Measurements from ENCODE around the gene ATP2B1. TPM values are rescaled to one million over a fixed set of nuclear protein-coding genes. Genes with fewer than 3 reads are reported as not detected.

ATP2B1 gene
- total RNA-seq, 2 donors from 2014 or later, result 14.9 to 18.5 TPM

DNA sequence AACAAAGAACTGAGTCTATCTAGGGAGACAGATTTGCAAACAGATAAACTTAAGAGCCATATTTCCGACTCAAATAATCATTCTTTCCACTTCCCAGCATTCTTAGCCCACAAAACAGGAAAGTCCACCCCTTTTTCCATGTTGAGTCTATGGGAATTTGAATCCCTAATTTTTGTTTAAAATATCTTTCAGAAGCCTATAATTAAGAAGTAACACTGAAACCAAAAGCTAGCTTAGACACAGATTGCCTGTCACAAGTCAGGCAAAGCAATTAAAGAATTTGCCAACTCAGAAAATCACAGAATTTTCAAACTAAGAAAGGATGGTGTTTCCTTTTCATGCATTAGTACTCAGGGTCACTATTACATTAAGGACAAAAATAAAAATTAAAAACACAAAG lies 17.0 kb downstream of the ATP2B1 start:
- no peaks in the 10 kb centered on the region for H3K36me3 ChIP-seq
- no peaks in the 10 kb centered on the region for H3K27me3 ChIP-seq
- no peaks in the 10 kb centered on the region for H3K9me3 ChIP-seq
- H3K4me3 ChIP-seq, result no peak overlapping the region
- peaks cover 0 to 13% of the 10 kb centered on the region in 2 donors for H3K4me1 ChIP-seq
- no peak overlapping the region for H3K27ac ChIP-seq
- no peak for DNase-seq (ENCODE audit: low spot score)
- TF ChIP-seq, protein P1, sequence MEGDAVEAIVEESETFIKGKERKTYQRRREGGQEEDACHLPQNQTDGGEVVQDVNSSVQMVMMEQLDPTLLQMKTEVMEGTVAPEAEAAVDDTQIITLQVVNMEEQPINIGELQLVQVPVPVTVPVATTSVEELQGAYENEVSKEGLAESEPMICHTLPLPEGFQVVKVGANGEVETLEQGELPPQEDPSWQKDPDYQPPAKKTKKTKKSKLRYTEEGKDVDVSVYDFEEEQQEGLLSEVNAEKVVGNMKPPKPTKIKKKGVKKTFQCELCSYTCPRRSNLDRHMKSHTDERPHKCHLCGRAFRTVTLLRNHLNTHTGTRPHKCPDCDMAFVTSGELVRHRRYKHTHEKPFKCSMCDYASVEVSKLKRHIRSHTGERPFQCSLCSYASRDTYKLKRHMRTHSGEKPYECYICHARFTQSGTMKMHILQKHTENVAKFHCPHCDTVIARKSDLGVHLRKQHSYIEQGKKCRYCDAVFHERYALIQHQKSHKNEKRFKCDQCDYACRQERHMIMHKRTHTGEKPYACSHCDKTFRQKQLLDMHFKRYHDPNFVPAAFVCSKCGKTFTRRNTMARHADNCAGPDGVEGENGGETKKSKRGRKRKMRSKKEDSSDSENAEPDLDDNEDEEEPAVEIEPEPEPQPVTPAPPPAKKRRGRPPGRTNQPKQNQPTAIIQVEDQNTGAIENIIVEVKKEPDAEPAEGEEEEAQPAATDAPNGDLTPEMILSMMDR (IDR thresholded peaks at IDR 0.05), result no peak

DNA sequence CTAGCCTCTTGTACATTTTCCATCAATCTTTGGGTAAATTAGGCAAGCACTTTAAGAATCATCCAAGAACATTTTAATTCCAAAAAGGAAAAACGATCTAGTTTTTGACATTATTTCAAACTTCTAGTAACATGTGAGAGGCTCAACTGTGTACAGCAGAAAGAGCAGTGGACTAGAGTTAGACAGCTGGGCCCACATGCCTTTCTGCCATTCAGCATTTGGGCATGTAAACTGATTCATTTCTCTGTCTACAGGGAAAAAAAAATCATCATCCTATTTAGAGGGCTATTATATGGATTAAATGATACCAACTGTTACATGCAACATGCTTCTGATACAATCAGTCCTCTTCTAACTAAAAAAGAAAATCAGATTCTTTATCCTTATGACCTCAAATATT lies 17.7 kb downstream of the ATP2B1 start:
- H3K36me3 ChIP-seq, result no peaks in the 10 kb centered on the region
- TF ChIP-seq, protein P1 (IDR thresholded peaks at IDR 0.05), result no peak
- no peak overlapping the region for H3K27ac ChIP-seq
- DNase-seq (ENCODE audit: low spot score), result no peak
- no peaks in the 10 kb centered on the region for H3K27me3 ChIP-seq
- H3K4me3 ChIP-seq, result no peak overlapping the region
- H3K4me1 ChIP-seq, result peaks cover 0 to 13% of the 10 kb centered on the region in 2 donors
- H3K9me3 ChIP-seq, result no peaks in the 10 kb centered on the region

DNA sequence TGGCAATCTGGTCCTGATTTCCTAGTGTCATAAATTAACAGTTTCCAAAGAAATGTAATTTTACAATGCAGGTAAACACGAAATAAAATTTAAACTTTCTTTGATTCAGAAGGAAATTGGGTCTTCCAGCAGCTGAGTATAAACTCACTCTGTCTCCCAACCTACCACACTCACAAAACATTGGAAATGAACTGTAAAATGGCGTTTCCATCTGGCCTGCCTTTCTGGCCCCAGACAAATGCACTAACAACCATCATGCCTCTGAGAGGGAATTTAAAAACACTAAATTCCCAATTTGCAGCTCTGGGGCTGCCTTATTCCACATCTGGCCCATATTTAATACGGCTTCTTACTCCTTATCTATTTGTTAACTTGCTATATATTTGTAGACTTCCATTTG lies 19.3 kb downstream of the ATP2B1 start:
- Histone ChIP-seq H3K4me1 (peaks cover 0 to 13% of the 10 kb centered on the region in 2 donors), H3K36me3 (no peaks in the 10 kb centered on the region), H3K27ac (no peak overlapping the region), H3K27me3 (no peaks in the 10 kb centered on the region), H3K4me3 (no peak overlapping the region), H3K9me3 (no peaks in the 10 kb centered on the region)
- TF ChIP-seq, protein P1 (IDR thresholded peaks at IDR 0.05), result no peak
- no peak for DNase-seq (ENCODE audit: low spot score)

DNA sequence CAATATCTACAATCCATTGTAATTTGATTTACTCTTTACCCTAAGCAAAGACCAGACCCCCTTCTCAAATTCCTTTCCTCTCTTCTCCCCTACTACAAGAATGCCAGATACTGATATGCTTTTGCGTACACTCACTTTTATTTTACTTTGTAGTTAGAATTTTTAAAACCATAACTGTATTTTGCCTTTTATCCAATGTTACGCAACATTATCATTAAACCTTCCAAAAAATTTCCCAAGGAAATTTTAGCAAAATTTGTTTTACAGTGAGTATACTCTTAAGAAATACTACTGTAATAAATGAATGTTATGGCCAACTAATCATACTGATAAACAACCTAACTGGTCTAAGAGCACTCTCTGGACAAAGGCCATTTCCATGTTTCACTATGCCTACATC lies 22.3 kb downstream of the ATP2B1 start:
- no peak for DNase-seq (ENCODE audit: low spot score)
- H3K36me3 ChIP-seq, result no peaks in the 10 kb centered on the region
- H3K4me1 ChIP-seq, result no peaks in the 10 kb centered on the region
- peaks cover 0 to 15% of the 10 kb centered on the region in 2 donors for H3K9me3 ChIP-seq
- no peak overlapping the region for H3K27ac ChIP-seq
- H3K27me3 ChIP-seq, result no peaks in the 10 kb centered on the region
- no peak overlapping the region for H3K4me3 ChIP-seq
- TF ChIP-seq, protein P1 (IDR thresholded peaks at IDR 0.05), result no peak

DNA sequence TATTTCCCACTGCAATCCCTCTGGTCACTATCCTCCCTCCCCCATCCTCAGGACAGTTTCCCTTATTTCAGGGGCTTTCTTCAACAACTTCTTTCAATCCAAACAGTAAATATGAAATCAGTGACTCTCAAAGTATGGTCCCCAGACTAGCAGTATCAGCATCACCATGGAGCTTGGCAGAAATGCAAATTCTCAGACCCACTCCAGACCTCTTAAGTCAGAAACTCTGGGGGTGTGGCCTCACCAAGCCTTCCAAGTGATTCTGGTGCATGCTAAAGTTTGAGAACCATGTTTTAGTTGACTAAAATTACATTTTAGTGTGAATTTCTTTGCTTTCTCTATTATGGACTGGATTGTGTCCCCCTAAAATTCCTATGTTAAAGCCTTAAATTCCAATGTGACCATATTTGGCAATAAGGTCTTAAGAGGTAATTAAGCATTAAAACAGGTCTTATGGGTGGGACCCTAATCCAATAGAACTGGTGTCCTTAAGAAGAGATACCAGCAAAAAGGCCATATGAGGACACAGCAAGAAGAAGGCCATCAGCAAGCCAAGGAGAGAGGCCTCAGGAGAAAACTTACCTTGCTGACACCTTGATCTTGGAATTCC lies 23.2 kb downstream of the ATP2B1 start:
- peaks cover 0 to 22% of the 10 kb centered on the region in 2 donors for H3K9me3 ChIP-seq
- TF ChIP-seq, protein P1 (IDR thresholded peaks at IDR 0.05), result no peak

DNA sequence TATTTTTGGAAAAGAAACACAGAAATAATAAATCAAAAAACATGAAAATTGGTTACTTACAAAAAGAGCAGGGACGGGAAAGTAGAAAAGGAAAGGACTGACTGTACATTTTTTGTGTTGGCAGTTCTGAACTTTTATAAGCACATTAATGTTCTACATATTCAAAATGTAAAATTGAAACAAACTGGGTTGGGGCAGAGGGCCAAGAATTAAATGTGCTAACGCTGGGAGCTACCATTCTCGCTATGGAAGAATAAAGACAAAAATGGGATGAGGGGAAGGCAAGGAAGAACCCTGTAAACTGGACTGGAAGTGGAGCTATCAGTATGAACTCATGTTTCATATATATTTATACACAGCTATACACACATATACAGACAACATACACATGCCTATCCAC lies 24.5 kb downstream of the ATP2B1 start:
- H3K4me1 ChIP-seq, result no peaks in the 10 kb centered on the region
- no peak overlapping the region for H3K4me3 ChIP-seq
- no peak overlapping the region for H3K27ac ChIP-seq
- DNase-seq (ENCODE audit: low spot score), result no peak
- no peaks in the 10 kb centered on the region for H3K36me3 ChIP-seq
- H3K27me3 ChIP-seq, result no peaks in the 10 kb centered on the region
- H3K9me3 ChIP-seq, result peaks cover 0 to 25% of the 10 kb centered on the region in 2 donors
- TF ChIP-seq, protein P1 (IDR thresholded peaks at IDR 0.05), result no peak

More for the DNA sequence above, 23.2 kb downstream of the ATP2B1 start:
- no peak overlapping the region for H3K27ac ChIP-seq
- H3K4me1 ChIP-seq, result no peaks in the 10 kb centered on the region
- no peaks in the 10 kb centered on the region for H3K27me3 ChIP-seq
- no peaks in the 10 kb centered on the region for H3K36me3 ChIP-seq
- no peak for DNase-seq (ENCODE audit: low spot score)
- no peak overlapping the region for H3K4me3 ChIP-seq

Measured in right atrium auricular region (tissue), 2 donors.